ENCODE data around the gene BCLAF3.

BCLAF3 gene

GRCh38 chrX:19964017-19964710 is 26.7 kb downstream of the BCLAF3 start:
- no peak for FAIRE-seq

- no peak for FAIRE-seq
These were observed 29.9 kb downstream of the BCLAF3 start for GRCh38 chrX:19960913-19961312.

GRCh38 chrX:19958552-19959486 is 32.0 kb downstream of the BCLAF3 start:
- FAIRE-seq = no peak

- no peak for FAIRE-seq
These were observed 33.9 kb downstream of the BCLAF3 start for GRCh38 chrX:19956923-19957322.

- no peak for FAIRE-seq
These were observed 34.6 kb downstream of the BCLAF3 start for GRCh38 chrX:19956306-19956705.

- FAIRE-seq = no peak
These were observed 35.6 kb downstream of the BCLAF3 start for GRCh38 chrX:19955306-19955705.

- no peak for FAIRE-seq
These were observed 36.3 kb downstream of the BCLAF3 start for GRCh38 chrX:19954335-19955096.

GRCh38 chrX:19953145-19953544 is 37.7 kb downstream of the BCLAF3 start:
- no peak for FAIRE-seq

GRCh38 chrX:19949340-19949739 is 41.5 kb downstream of the BCLAF3 start:
- no peak for FAIRE-seq

GRCh38 chrX:19947612-19948011 is 43.2 kb downstream of the BCLAF3 start:
- no peak for FAIRE-seq

Measured in endometrium (tissue), 2 donors.